SK-N-SH (cell line): ENCODE results near the gene OSBP2.

ENCODE experiments used
- EP300 ChIP-seq, 2 experiments: IDR thresholded peaks; 2 replicates each; pipeline versions ENCODE4 v1.4.0 to v1.6.1; 2012; ENCODE audit warnings: borderline replicate concordance in 1 of 2, low read depth in 1 of 2, low read length in 1 of 2
- RAD21 ChIP-seq: IDR thresholded peaks from 2 replicates; pipeline ENCODE4 v1.6.1; 2012; ENCODE audit warnings: mild to moderate bottlenecking, low read length
- RFX5 ChIP-seq: IDR thresholded peaks from 2 replicates; pipeline ENCODE4 v1.6.1; 2012; ENCODE audit warnings: mild to moderate bottlenecking, improper control_type of control experiment, low read length
- TF ChIP-seq, protein P1 (sequence below): fragments of 200-600 bp; sonication (generic); IDR thresholded peaks from 2 replicates; pipeline ENCODE4 v1.6.1; 2017; ENCODE audit warnings: antibody characterized with exemption, mild to moderate bottlenecking, moderate library complexity

DNA sequence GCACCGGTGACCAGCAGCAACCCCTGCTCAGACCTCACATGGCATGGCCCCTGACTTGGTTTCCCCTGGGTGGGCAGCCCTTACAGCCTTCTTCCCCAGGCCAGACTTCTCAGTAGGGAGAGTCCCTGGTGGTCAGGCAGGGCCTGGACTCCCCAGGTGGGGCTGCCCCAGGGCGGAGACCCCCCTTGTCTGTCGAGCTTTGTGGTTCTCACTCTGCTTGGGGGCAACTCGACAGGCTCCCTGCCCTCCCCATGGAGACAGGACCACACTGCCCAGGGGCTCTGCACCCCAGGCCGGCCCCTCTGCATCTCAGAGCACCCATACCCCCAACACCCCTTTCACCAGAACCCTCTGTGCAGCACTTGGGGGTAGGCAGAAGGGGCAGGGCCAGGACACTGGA lies 186.2 kb downstream of the OSBP2 start:
- TF ChIP-seq EP300 (IDR thresholded peaks at IDR 0.05; ENCODE audit: borderline replicate concordance in 1 of 2, low read depth in 1 of 2, low read length in 1 of 2) (no peak), RAD21 (no peak), RFX5 (no peak)
- TF ChIP-seq, protein P1, sequence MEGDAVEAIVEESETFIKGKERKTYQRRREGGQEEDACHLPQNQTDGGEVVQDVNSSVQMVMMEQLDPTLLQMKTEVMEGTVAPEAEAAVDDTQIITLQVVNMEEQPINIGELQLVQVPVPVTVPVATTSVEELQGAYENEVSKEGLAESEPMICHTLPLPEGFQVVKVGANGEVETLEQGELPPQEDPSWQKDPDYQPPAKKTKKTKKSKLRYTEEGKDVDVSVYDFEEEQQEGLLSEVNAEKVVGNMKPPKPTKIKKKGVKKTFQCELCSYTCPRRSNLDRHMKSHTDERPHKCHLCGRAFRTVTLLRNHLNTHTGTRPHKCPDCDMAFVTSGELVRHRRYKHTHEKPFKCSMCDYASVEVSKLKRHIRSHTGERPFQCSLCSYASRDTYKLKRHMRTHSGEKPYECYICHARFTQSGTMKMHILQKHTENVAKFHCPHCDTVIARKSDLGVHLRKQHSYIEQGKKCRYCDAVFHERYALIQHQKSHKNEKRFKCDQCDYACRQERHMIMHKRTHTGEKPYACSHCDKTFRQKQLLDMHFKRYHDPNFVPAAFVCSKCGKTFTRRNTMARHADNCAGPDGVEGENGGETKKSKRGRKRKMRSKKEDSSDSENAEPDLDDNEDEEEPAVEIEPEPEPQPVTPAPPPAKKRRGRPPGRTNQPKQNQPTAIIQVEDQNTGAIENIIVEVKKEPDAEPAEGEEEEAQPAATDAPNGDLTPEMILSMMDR = no peak
